Measurements from ENCODE around the gene BPIFB6. TPM values are rescaled to one million over a fixed set of nuclear protein-coding genes. Genes with fewer than 3 reads are reported as not detected.
"Not testable (repeated sequence)": the region's sequence is repeated elsewhere in the genome, so short reads cannot be mapped to it uniquely, and the experiment has no call there.

Gene BPIFB6
- total RNA-seq, 1 donor: not detected

- H3K4me1 ChIP-seq (ENCODE audit: insufficient read depth, low read length): no peaks in the 10 kb centered on the region
- no peak overlapping the region for H3K4me3 ChIP-seq (ENCODE audit: low read length)
- H3K27me3 ChIP-seq (ENCODE audit: insufficient read depth, low read length): no peaks in the 10 kb centered on the region
- no peaks in the 10 kb centered on the region for H3K9me3 ChIP-seq (ENCODE audit: low read depth, low read length)
These were observed 3.4 kb upstream of the BPIFB6 start for GRCh38 chr20:33027769-33028751.

- Histone ChIP-seq H3K4me1 (ENCODE audit: insufficient read depth, low read length) (no peaks in the 10 kb centered on the region), H3K27me3 (ENCODE audit: insufficient read depth, low read length) (no peaks in the 10 kb centered on the region), H3K4me3 (ENCODE audit: low read length) (no peak overlapping the region), H3K9me3 (ENCODE audit: low read depth, low read length) (no peaks in the 10 kb centered on the region)
These were observed 2.6 kb upstream of the BPIFB6 start for GRCh38 chr20:33028875-33029274.

- Histone ChIP-seq H3K4me3 (ENCODE audit: low read length) (no peak overlapping the region), H3K9me3 (ENCODE audit: low read depth, low read length) (no peaks in the 10 kb centered on the region), H3K27me3 (ENCODE audit: insufficient read depth, low read length) (no peaks in the 10 kb centered on the region), H3K4me1 (ENCODE audit: insufficient read depth, low read length) (no peaks in the 10 kb centered on the region)
These were observed 1.4 kb upstream of the BPIFB6 start for GRCh38 chr20:33030076-33030475.

- H3K9me3 ChIP-seq (ENCODE audit: low read depth, low read length): no peaks in the 10 kb centered on the region
- no peak overlapping the region for H3K4me3 ChIP-seq (ENCODE audit: low read length)
- no peaks in the 10 kb centered on the region for H3K27me3 ChIP-seq (ENCODE audit: insufficient read depth, low read length)
- H3K4me1 ChIP-seq (ENCODE audit: insufficient read depth, low read length): no peaks in the 10 kb centered on the region
These were observed 879 bp upstream of the BPIFB6 start for GRCh38 chr20:33030569-33030968.

GRCh38 chr20:33032555-33032954, 1.1 kb downstream of the BPIFB6 start:
- H3K9me3 ChIP-seq (ENCODE audit: low read depth, low read length): no peaks in the 10 kb centered on the region
- H3K27me3 ChIP-seq (ENCODE audit: insufficient read depth, low read length): no peaks in the 10 kb centered on the region
- H3K4me3 ChIP-seq (ENCODE audit: low read length): no peak overlapping the region
- no peaks in the 10 kb centered on the region for H3K4me1 ChIP-seq (ENCODE audit: insufficient read depth, low read length)

GRCh38 chr20:33033381-33033780, 1.9 kb downstream of the BPIFB6 start:
- no peaks in the 10 kb centered on the region for H3K9me3 ChIP-seq (ENCODE audit: low read depth, low read length)
- no peaks in the 10 kb centered on the region for H3K4me1 ChIP-seq (ENCODE audit: insufficient read depth, low read length)
- no peaks in the 10 kb centered on the region for H3K27me3 ChIP-seq (ENCODE audit: insufficient read depth, low read length)
- H3K4me3 ChIP-seq (ENCODE audit: low read length): no peak overlapping the region

GRCh38 chr20:33034115-33034514, 2.7 kb downstream of the BPIFB6 start:
- H3K4me1 ChIP-seq (ENCODE audit: insufficient read depth, low read length): no peaks in the 10 kb centered on the region
- H3K4me3 ChIP-seq (ENCODE audit: low read length): no peak overlapping the region
- no peaks in the 10 kb centered on the region for H3K27me3 ChIP-seq (ENCODE audit: insufficient read depth, low read length)
- H3K9me3 ChIP-seq (ENCODE audit: low read depth, low read length): no peaks in the 10 kb centered on the region

- Histone ChIP-seq H3K4me3 (ENCODE audit: low read length) (no peak overlapping the region), H3K27me3 (ENCODE audit: insufficient read depth, low read length) (no peaks in the 10 kb centered on the region), H3K9me3 (ENCODE audit: low read depth, low read length) (no peaks in the 10 kb centered on the region), H3K4me1 (ENCODE audit: insufficient read depth, low read length) (no peaks in the 10 kb centered on the region)
These were observed 3.5 kb downstream of the BPIFB6 start for GRCh38 chr20:33034901-33035492.

- Histone ChIP-seq H3K4me3 (ENCODE audit: low read length) (no peak overlapping the region), H3K4me1 (ENCODE audit: insufficient read depth, low read length) (no peaks in the 10 kb centered on the region), H3K9me3 (ENCODE audit: low read depth, low read length) (no peaks in the 10 kb centered on the region), H3K27me3 (ENCODE audit: insufficient read depth, low read length) (no peaks in the 10 kb centered on the region)
These were observed 6.0 kb downstream of the BPIFB6 start for GRCh38 chr20:33037456-33037855.

GRCh38 chr20:33038243-33038642, 6.8 kb downstream of the BPIFB6 start:
- H3K4me3 ChIP-seq (ENCODE audit: low read length): no peak overlapping the region
- H3K9me3 ChIP-seq (ENCODE audit: low read depth, low read length): no peaks in the 10 kb centered on the region

GRCh38 chr20:33042430-33042829, 11.0 kb downstream of the BPIFB6 start:
- Histone ChIP-seq H3K27me3 (ENCODE audit: insufficient read depth, low read length) (no peaks in the 10 kb centered on the region), H3K4me1 (ENCODE audit: insufficient read depth, low read length) (no peaks in the 10 kb centered on the region), H3K9me3 (ENCODE audit: low read depth, low read length) (peaks cover 7% of the 10 kb centered on the region), H3K4me3 (ENCODE audit: low read length) (no peak overlapping the region)

More at GRCh38 chr20:33038243-33038642, 6.8 kb downstream of the BPIFB6 start:
- no peaks in the 10 kb centered on the region for H3K27me3 ChIP-seq (ENCODE audit: insufficient read depth, low read length)
- no peaks in the 10 kb centered on the region for H3K4me1 ChIP-seq (ENCODE audit: insufficient read depth, low read length)

GRCh38 chr20:33042983-33043730, 11.7 kb downstream of the BPIFB6 start:
- Histone ChIP-seq H3K27me3 (ENCODE audit: insufficient read depth, low read length) (no peaks in the 10 kb centered on the region), H3K4me1 (ENCODE audit: insufficient read depth, low read length) (no peaks in the 10 kb centered on the region), H3K4me3 (ENCODE audit: low read length) (no peak overlapping the region), H3K9me3 (ENCODE audit: low read depth, low read length) (peaks cover 7% of the 10 kb centered on the region)

- no peaks in the 10 kb centered on the region for H3K4me1 ChIP-seq (ENCODE audit: insufficient read depth, low read length)
- H3K27me3 ChIP-seq (ENCODE audit: insufficient read depth, low read length): no peaks in the 10 kb centered on the region
- H3K4me3 ChIP-seq (ENCODE audit: low read length): no peak overlapping the region
- H3K9me3 ChIP-seq (ENCODE audit: low read depth, low read length): peaks cover 7% of the 10 kb centered on the region
These were observed 12.3 kb downstream of the BPIFB6 start for GRCh38 chr20:33043731-33044181.

GRCh38 chr20:33045129-33045721, 13.8 kb downstream of the BPIFB6 start:
- not testable (repeated sequence) for H3K4me3 ChIP-seq (ENCODE audit: low read length); H3K4me1 ChIP-seq (ENCODE audit: insufficient read depth, low read length); H3K9me3 ChIP-seq (ENCODE audit: low read depth, low read length); H3K27me3 ChIP-seq (ENCODE audit: insufficient read depth, low read length)

GRCh38 chr20:33046412-33046811, 15.0 kb downstream of the BPIFB6 start:
- no peaks in the 10 kb centered on the region for H3K27me3 ChIP-seq (ENCODE audit: insufficient read depth, low read length)
- no peaks in the 10 kb centered on the region for H3K4me1 ChIP-seq (ENCODE audit: insufficient read depth, low read length)
- H3K4me3 ChIP-seq (ENCODE audit: low read length): no peak overlapping the region
- peaks cover 7% of the 10 kb centered on the region for H3K9me3 ChIP-seq (ENCODE audit: low read depth, low read length)

Data from mononuclear cell (primary cell).